ENCODE results near the gene MILR1. TPM values are rescaled to one million over a fixed set of nuclear protein-coding genes. Genes with fewer than 3 reads are reported as not detected.
"Not testable (repeated sequence)": the region's sequence is repeated elsewhere in the genome, so short reads cannot be mapped to it uniquely, and the experiment has no call there.

MILR1 gene
- total and polyA plus RNA-seq, 4 donors = 5.6 to 8.9 (median 8.2) TPM

GRCh38 chr17:64410750-64411490 lies 38.0 kb upstream of the MILR1 start:
- H3K27me3 ChIP-seq (ENCODE audit: control insufficient read depth, insufficient read depth, low read length) = no peaks in the 10 kb centered on the region
- WGBS (ENCODE audit: insufficient coverage) = 100% methylated on average over 4 of the region's 4 CpGs
- H3K9me3 ChIP-seq (ENCODE audit: control insufficient read depth, insufficient read depth, low read length) = no peaks in the 10 kb centered on the region
- H3K4me1 ChIP-seq (ENCODE audit: control insufficient read depth, insufficient read depth, low read length) = peaks cover 12% of the 10 kb centered on the region
- H3K36me3 ChIP-seq (ENCODE audit: control insufficient read depth, insufficient read depth, low read length) = no peaks in the 10 kb centered on the region
- H3K4me3 ChIP-seq (ENCODE audit: low read depth, low read length) = no peak overlapping the region
- no peak for DNase-seq (ENCODE audit: low read depth in 4 of 6, low spot score in 6 of 6)
- no peak overlapping the region for H3K27ac ChIP-seq (ENCODE audit: low read depth, low read length)

- Histone ChIP-seq H3K27me3 (ENCODE audit: control insufficient read depth, insufficient read depth, low read length) (no peaks in the 10 kb centered on the region), H3K27ac (ENCODE audit: low read depth, low read length) (no peak overlapping the region), H3K4me1 (ENCODE audit: control insufficient read depth, insufficient read depth, low read length) (peaks cover 12% of the 10 kb centered on the region), H3K36me3 (ENCODE audit: control insufficient read depth, insufficient read depth, low read length) (no peaks in the 10 kb centered on the region), H3K9me3 (ENCODE audit: control insufficient read depth, insufficient read depth, low read length) (no peaks in the 10 kb centered on the region), H3K4me3 (ENCODE audit: low read depth, low read length) (no peak overlapping the region)
- DNase-seq (ENCODE audit: low read depth in 4 of 6, low spot score in 6 of 6) = peak in 5 of 6 donors; percentile 13 to 83 (median 20)
- WGBS (ENCODE audit: insufficient coverage) = 28% methylated on average over 19 of the region's 24 CpGs
These were observed 36.7 kb upstream of the MILR1 start for GRCh38 chr17:64411999-64412771.

GRCh38 chr17:64412944-64413381 lies 36.0 kb upstream of the MILR1 start:
- no peaks in the 10 kb centered on the region for H3K27me3 ChIP-seq (ENCODE audit: control insufficient read depth, insufficient read depth, low read length)
- H3K36me3 ChIP-seq (ENCODE audit: control insufficient read depth, insufficient read depth, low read length) = no peaks in the 10 kb centered on the region
- no peak overlapping the region for H3K27ac ChIP-seq (ENCODE audit: low read depth, low read length)
- WGBS (ENCODE audit: insufficient coverage) = 78% methylated on average over 1 of the region's 2 CpGs
- H3K4me1 ChIP-seq (ENCODE audit: control insufficient read depth, insufficient read depth, low read length) = peaks cover 12% of the 10 kb centered on the region
- H3K4me3 ChIP-seq (ENCODE audit: low read depth, low read length) = no peak overlapping the region
- no peak for DNase-seq (ENCODE audit: low read depth in 4 of 6, low spot score in 6 of 6)
- H3K9me3 ChIP-seq (ENCODE audit: control insufficient read depth, insufficient read depth, low read length) = no peaks in the 10 kb centered on the region

GRCh38 chr17:64413513-64413912 lies 35.4 kb upstream of the MILR1 start:
- 75% methylated on average over 2 of the region's 4 CpGs for WGBS (ENCODE audit: insufficient coverage)
- H3K27ac ChIP-seq (ENCODE audit: low read depth, low read length) = no peak overlapping the region
- no peaks in the 10 kb centered on the region for H3K9me3 ChIP-seq (ENCODE audit: control insufficient read depth, insufficient read depth, low read length)
- H3K36me3 ChIP-seq (ENCODE audit: control insufficient read depth, insufficient read depth, low read length) = no peaks in the 10 kb centered on the region
- H3K27me3 ChIP-seq (ENCODE audit: control insufficient read depth, insufficient read depth, low read length) = no peaks in the 10 kb centered on the region
- DNase-seq (ENCODE audit: low read depth in 4 of 6, low spot score in 6 of 6) = no peak
- no peak overlapping the region for H3K4me3 ChIP-seq (ENCODE audit: low read depth, low read length)
- peaks cover 12% of the 10 kb centered on the region for H3K4me1 ChIP-seq (ENCODE audit: control insufficient read depth, insufficient read depth, low read length)

GRCh38 chr17:64418506-64419339 lies 30.2 kb upstream of the MILR1 start:
- Histone ChIP-seq H3K36me3 (ENCODE audit: control insufficient read depth, insufficient read depth, low read length) (no peaks in the 10 kb centered on the region), H3K27me3 (ENCODE audit: control insufficient read depth, insufficient read depth, low read length) (no peaks in the 10 kb centered on the region), H3K4me3 (ENCODE audit: low read depth, low read length) (no peak overlapping the region), H3K4me1 (ENCODE audit: control insufficient read depth, insufficient read depth, low read length) (no peaks in the 10 kb centered on the region), H3K27ac (ENCODE audit: low read depth, low read length) (no peak overlapping the region), H3K9me3 (ENCODE audit: control insufficient read depth, insufficient read depth, low read length) (no peaks in the 10 kb centered on the region)
- 47% methylated on average over 9 of the region's 19 CpGs for WGBS (ENCODE audit: insufficient coverage)
- peak in 4 of 6 donors; percentile 29 to 91 (median 64) for DNase-seq (ENCODE audit: low read depth in 4 of 6, low spot score in 6 of 6)

- no peak overlapping the region for H3K27ac ChIP-seq (ENCODE audit: low read depth, low read length)
- no peaks in the 10 kb centered on the region for H3K36me3 ChIP-seq (ENCODE audit: control insufficient read depth, insufficient read depth, low read length)
- no peaks in the 10 kb centered on the region for H3K4me1 ChIP-seq (ENCODE audit: control insufficient read depth, insufficient read depth, low read length)
- DNase-seq (ENCODE audit: low read depth in 4 of 6, low spot score in 6 of 6) = peak in 5 of 6 donors; percentile 27 to 87 (median 49)
- H3K4me3 ChIP-seq (ENCODE audit: low read depth, low read length) = no peak overlapping the region
- H3K9me3 ChIP-seq (ENCODE audit: control insufficient read depth, insufficient read depth, low read length) = no peaks in the 10 kb centered on the region
- 40% methylated on average over 1 of the region's 6 CpGs for WGBS (ENCODE audit: insufficient coverage)
- H3K27me3 ChIP-seq (ENCODE audit: control insufficient read depth, insufficient read depth, low read length) = no peaks in the 10 kb centered on the region
These were observed 28.7 kb upstream of the MILR1 start for GRCh38 chr17:64420143-64420670.

- H3K27ac ChIP-seq (ENCODE audit: low read depth, low read length); H3K4me1 ChIP-seq (ENCODE audit: control insufficient read depth, insufficient read depth, low read length); H3K36me3 ChIP-seq (ENCODE audit: control insufficient read depth, insufficient read depth, low read length); H3K9me3 ChIP-seq (ENCODE audit: control insufficient read depth, insufficient read depth, low read length); DNase-seq (ENCODE audit: low read depth in 4 of 6, low spot score in 6 of 6); H3K4me3 ChIP-seq (ENCODE audit: low read depth, low read length); H3K27me3 ChIP-seq (ENCODE audit: control insufficient read depth, insufficient read depth, low read length): not testable (repeated sequence)
- 90% methylated on average over 2 of the region's 9 CpGs for WGBS (ENCODE audit: insufficient coverage)
These were observed 26.8 kb upstream of the MILR1 start for GRCh38 chr17:64422121-64422520.

GRCh38 chr17:64423881-64424280 lies 25.0 kb upstream of the MILR1 start:
- no peaks in the 10 kb centered on the region for H3K36me3 ChIP-seq (ENCODE audit: control insufficient read depth, insufficient read depth, low read length)

GRCh38 chr17:64424324-64424849 lies 24.5 kb upstream of the MILR1 start:
- Histone ChIP-seq H3K27me3 (ENCODE audit: control insufficient read depth, insufficient read depth, low read length) (no peaks in the 10 kb centered on the region), H3K27ac (ENCODE audit: low read depth, low read length) (no peak overlapping the region), H3K4me3 (ENCODE audit: low read depth, low read length) (no peak overlapping the region), H3K36me3 (ENCODE audit: control insufficient read depth, insufficient read depth, low read length) (no peaks in the 10 kb centered on the region), H3K9me3 (ENCODE audit: control insufficient read depth, insufficient read depth, low read length) (no peaks in the 10 kb centered on the region), H3K4me1 (ENCODE audit: control insufficient read depth, insufficient read depth, low read length) (no peaks in the 10 kb centered on the region)
- no peak for DNase-seq (ENCODE audit: low read depth in 4 of 6, low spot score in 6 of 6)
- WGBS (ENCODE audit: insufficient coverage) = no CpG with 5 or more reads among the region's 1 CpG

More at GRCh38 chr17:64423881-64424280, 25.0 kb upstream of the MILR1 start:
- Histone ChIP-seq H3K9me3 (ENCODE audit: control insufficient read depth, insufficient read depth, low read length) (no peaks in the 10 kb centered on the region), H3K4me1 (ENCODE audit: control insufficient read depth, insufficient read depth, low read length) (no peaks in the 10 kb centered on the region), H3K27me3 (ENCODE audit: control insufficient read depth, insufficient read depth, low read length) (no peaks in the 10 kb centered on the region), H3K4me3 (ENCODE audit: low read depth, low read length) (no peak overlapping the region), H3K27ac (ENCODE audit: low read depth, low read length) (no peak overlapping the region)
- WGBS (ENCODE audit: insufficient coverage) = no CpG with 5 or more reads among the region's 3 CpGs
- DNase-seq (ENCODE audit: low read depth in 4 of 6, low spot score in 6 of 6) = no peak

All from spinal cord (tissue), 10 donors.